HepG2 (cell line): ENCODE results near the gene STOM. TPM values are rescaled to one million over a fixed set of nuclear protein-coding genes. Genes with fewer than 3 reads are reported as not detected.

Source experiments
- CENPT ChIP-seq: sonication (generic); formaldehyde crosslinking; IDR thresholded peaks from 2 replicates; pipeline ENCODE4 v1.8.0; 2022; ENCODE audit warnings: low read depth, mild to moderate bottlenecking, moderate library complexity, missing genetic modification reagents
- ELF1 ChIP-seq: sonication (generic); formaldehyde crosslinking; IDR thresholded peaks from 2 replicates; pipeline ENCODE4 v1.4.0; 2020; ENCODE audit warnings: missing genetic modification reagents
- FOXA3 ChIP-seq: IDR thresholded peaks from 2 replicates; pipeline ENCODE4 v1.6.1; 2016; ENCODE audit warnings: missing genetic modification reagents, missing compliant biosample characterization
- FOXP4 ChIP-seq: sonication (generic); formaldehyde crosslinking; IDR thresholded peaks from 2 replicates; pipeline ENCODE4 v1.4.0; 2020; ENCODE audit warnings: missing genetic modification reagents
- GATAD2A ChIP-seq: IDR thresholded peaks from 2 replicates; pipeline ENCODE4 v1.6.1; 2016
- HDAC2 ChIP-seq: sonication (generic); formaldehyde crosslinking; IDR thresholded peaks from 2 replicates; pipeline ENCODE4 v1.4.0; 2020; ENCODE audit warnings: missing genetic modification reagents
- HHEX ChIP-seq: IDR thresholded peaks from 2 replicates; pipeline ENCODE4 v1.6.1; 2016; ENCODE audit warnings: control low read depth
- HNF4A ChIP-seq: sonication (generic); formaldehyde crosslinking; IDR thresholded peaks from 2 replicates; pipeline ENCODE4 v1.4.0; 2020; ENCODE audit warnings: missing genetic modification reagents
- HNF4G ChIP-seq, 2 experiments: sonication (generic) in 1 of 2; formaldehyde crosslinking in 1 of 2; IDR thresholded peaks; 2 replicates each; pipeline versions ENCODE4 v1.4.0 to v1.6.1; 2011 to 2020; ENCODE audit warnings: borderline replicate concordance in 2 of 2, low read depth in 2 of 2, mild to moderate bottlenecking in 2 of 2, low read length in 1 of 2, missing genetic modification reagents in 1 of 2, moderate library complexity in 1 of 2
- MIXL1 ChIP-seq: IDR thresholded peaks from 2 replicates; pipeline ENCODE4 v1.6.1; 2016
- PAXIP1 ChIP-seq: sonication (generic); formaldehyde crosslinking; conservative IDR thresholded peaks from 2 replicates; pipeline ENCODE4 v1.4.0; 2020; ENCODE audit warnings: mild to moderate bottlenecking, missing genetic modification reagents, moderate library complexity
- RARA ChIP-seq: IDR thresholded peaks from 2 replicates; pipeline ENCODE4 v1.6.1; 2016; ENCODE audit warnings: missing genetic modification reagents, missing compliant biosample characterization
- SIN3A ChIP-seq: IDR thresholded peaks from 2 replicates; pipeline ENCODE4 v1.6.1; 2011; ENCODE audit warnings: low read depth, mild to moderate bottlenecking, control low read depth, low read length, borderline replicate concordance
- SKI ChIP-seq: fragments of 450-650 bp; IDR thresholded peaks from one replicate; pipeline ENCODE4 v1.6.1; 2018; ENCODE audit warnings: mild to moderate bottlenecking; ENCODE audit not compliant: partially characterized antibody
- TCF12 ChIP-seq, 2 experiments: fragments of 450-650 bp in 1 of 2; sonication (generic) in 1 of 2; formaldehyde crosslinking in 1 of 2; IDR thresholded peaks; 2 replicates each; pipeline versions ENCODE4 v1.6.1 to v1.8.0; 2017 to 2022; ENCODE audit warnings: antibody characterized with exemption in 1 of 2, mild to moderate bottlenecking in 1 of 2, missing genetic modification reagents in 1 of 2, moderate library complexity in 1 of 2
- TCF7 ChIP-seq: sonication (generic); IDR thresholded peaks from 2 replicates; pipeline ENCODE4 v1.6.1; 2016; ENCODE audit warnings: antibody characterized with exemption, low read depth
- ZGPAT ChIP-seq: IDR thresholded peaks from 2 replicates; pipeline ENCODE4 v1.6.1; 2016; ENCODE audit warnings: mild to moderate bottlenecking
- ZNF12 ChIP-seq: sonication (generic); formaldehyde crosslinking; IDR thresholded peaks from 2 replicates; pipeline ENCODE4 v1.5.0; 2020; ENCODE audit warnings: missing genetic modification reagents
- ZNF264 ChIP-seq: sonication (generic); formaldehyde crosslinking; IDR thresholded peaks from 2 replicates; pipeline ENCODE4 v1.4.0; 2020; ENCODE audit warnings: missing genetic modification reagents
- ZNF503 ChIP-seq: sonication (generic); formaldehyde crosslinking; IDR thresholded peaks from 2 replicates; pipeline ENCODE4 v1.4.0; 2020; ENCODE audit warnings: missing genetic modification reagents
- ZNF670 ChIP-seq: sonication (generic); formaldehyde crosslinking; IDR thresholded peaks from 2 replicates; pipeline ENCODE4 v1.8.0; 2022; ENCODE audit warnings: mild to moderate bottlenecking, missing genetic modification reagents, borderline replicate concordance
- ZNF781 ChIP-seq: sonication (generic); formaldehyde crosslinking; IDR thresholded peaks from 2 replicates; pipeline ENCODE4 v1.5.1; 2020; ENCODE audit warnings: borderline replicate concordance, mild to moderate bottlenecking, missing genetic modification reagents; ENCODE audit errors: not compliant biosample characterization
- polyA plus RNA-seq, 8 experiments: library from polyadenylated mRNA; depleted of rRNA in 3 of 8; stranded (reverse) in 7 of 8; unstranded in 1 of 8; fragments of >200 nt; fragmentation: Illumina TruSeq in 4 of 8; extraction: Trizol in 4 of 8; gene quantifications; 2 replicates each; pipeline versions ENCODE4 v1.2.1 to v1.2.3, GENCODE V29; 2011 to 2016; ENCODE audit warnings: low read depth in 4 of 8, missing spikeins in 1 of 8, mixed read lengths in 1 of 8; ENCODE audit not compliant: insufficient read depth in 1 of 8
- total RNA-seq, 5 experiments: library from RNA; depleted of rRNA; stranded (reverse); fragments of >200 nt; fragmentation: Illumina TruSeq; extraction: Trizol; gene quantifications; 2 replicates each; pipeline ENCODE4 v1.2.3, GENCODE V29; 2016; ENCODE audit warnings: low read depth in 1 of 5

The STOM gene
- total and polyA plus RNA-seq, 2 of the 13 experiments (the other 11 are each of a cell fraction or from before 2014, with no cell fraction given): 43.6 to 165 TPM

GRCh38 chr9:121368138-121368522 is 1.9 kb downstream of the STOM start (continued):
- TF ChIP-seq ZGPAT (CRISPR knock-in tag) (peak; percentile 61; the same call in 1 of the 2 replicates), ELF1 (CRISPR knock-in tag) (no peak), ZNF503 (peak; percentile 69; the same call in 1 of the 2 replicates), HDAC2 (CRISPR knock-in tag) (peak; percentile 61; the same call in 1 of the 2 replicates), FOXA3 (CRISPR knock-in tag) (peak; percentile 91), TCF7 (peak; percentile 43), MIXL1 (CRISPR knock-in tag) (peak; percentile 69), HNF4A (CRISPR knock-in tag) (peak; percentile 93), ZNF12 (CRISPR knock-in tag) (peak; percentile 67; the same call in 1 of the 2 replicates), PAXIP1 (CRISPR knock-in tag) (peak; percentile 90), FOXP4 (CRISPR knock-in tag) (peak; percentile 87), TCF12 (IDR thresholded peaks at IDR 0.05) (no peak), TCF12 (CRISPR knock-in tag; IDR thresholded peaks at IDR 0.05) (no peak), ZNF670 (CRISPR knock-in tag) (0 out of 2 replicates have a peak, but pooled peaks have one; percentile 30), HHEX (peak; percentile 67; the same call in 1 of the 2 replicates), RARA (CRISPR knock-in tag) (peak; percentile 91), ZNF264 (CRISPR knock-in tag) (peak; percentile 23; the same call in 1 of the 2 replicates), GATAD2A (peak; percentile 91), SKI (peak; percentile 11), HNF4G (IDR thresholded peaks at IDR 0.05; ENCODE audit: borderline replicate concordance, low read depth, low read length) (peak; percentile 52; the same call in 1 of the 2 replicates), HNF4G (CRISPR knock-in tag; IDR thresholded peaks at IDR 0.05; ENCODE audit: borderline replicate concordance, low read depth) (no peak), SIN3A (0 out of 2 replicates have a peak, but pooled peaks have one; percentile 32), CENPT (no peak), ZNF781 (no peak)
